IMR-90 (cell line): Measurements from ENCODE around the gene OR3A1. TPM values are rescaled to one million over a fixed set of nuclear protein-coding genes. Genes with fewer than 3 reads are reported as not detected.
"Not testable (repeated sequence)": the region's sequence is repeated elsewhere in the genome, so short reads cannot be mapped to it uniquely, and the experiment has no call there.

ENCODE experiments used
- ATAC-seq: fragments of 200-7000 bp; cut with Tn5 transposase; 2 replicates; pipeline ENCODE4 v1.9.1; 2020; ENCODE audit warnings: low read depth, mild to moderate bottlenecking, moderate library complexity
- BruUV-seq: library from RNA; stranded (reverse); fragments of 400-500 nt; replicated peaks from 2 replicates; lab custom pipeline; 2021; lab: Mats Ljungman, UMichigan
- CTCF ChIA-PET: fragments of 300-600 bp; formaldehyde crosslinking; extraction: SDS; loops from one replicate; lab custom pipeline; 2021; ENCODE audit warnings: antibody characterized with exemption; lab: Yijun Ruan, JAX
- POLR2A ChIA-PET: fragments of 300-600 bp; sonication (Branson Sonifier 250); formaldehyde crosslinking; loops from one replicate; lab custom pipeline; 2022; ENCODE audit warnings: antibody characterized with exemption; ENCODE audit not compliant: unreplicated experiment; lab: Charles Lee
- DNase-seq: peaks from one replicate; pipeline ENCODE4 v3.0.0; 2013
- H2AFZ ChIP-seq: replicated peaks from 2 replicates; pipeline ENCODE3; 2013; ENCODE audit warnings: low read length, mild to moderate bottlenecking; ENCODE audit not compliant: poor library complexity
- H2AK5ac ChIP-seq: 2 replicates; pipeline ENCODE4 v1.6.1; 2013; ENCODE audit warnings: low read depth, low read length, inconsistent platforms
- H2AK9ac ChIP-seq: replicated peaks from 2 replicates; pipeline ENCODE3; 2013; ENCODE audit warnings: mild to moderate bottlenecking, low read depth, low read length, moderate library complexity; ENCODE audit not compliant: poor library complexity
- H2BK120ac ChIP-seq: 2 replicates; pipeline ENCODE4 v1.6.1; 2013; ENCODE audit warnings: low read depth, low read length, inconsistent platforms
- H2BK15ac ChIP-seq: 3 replicates; pipeline ENCODE4 v1.6.1; 2013; ENCODE audit warnings: low read depth, low read length, inconsistent platforms
- H2BK20ac ChIP-seq: 2 replicates; pipeline ENCODE4 v1.6.1; 2013; ENCODE audit warnings: low read depth, mild to moderate bottlenecking, inconsistent platforms, low read length, moderate library complexity
- H2BK5ac ChIP-seq: 2 replicates; pipeline ENCODE4 v1.6.1; 2013; ENCODE audit warnings: mild to moderate bottlenecking, low read depth, low read length, inconsistent platforms; ENCODE audit not compliant: poor library complexity, severe bottlenecking
- H3K14ac ChIP-seq: replicated peaks from 2 replicates; pipeline ENCODE4 v1.6.1; 2013; ENCODE audit warnings: low read depth, low read length, inconsistent platforms
- H3K18ac ChIP-seq: 2 replicates; pipeline ENCODE4 v1.6.1; 2013; ENCODE audit warnings: low read depth, low read length, control low read depth
- H3K23ac ChIP-seq: 2 replicates; pipeline ENCODE4 v1.6.1; 2013; ENCODE audit warnings: low read depth, low read length, inconsistent platforms
- H3K27ac ChIP-seq: 2 replicates; pipeline ENCODE4 v1.5.1; 2013; ENCODE audit warnings: mild to moderate bottlenecking, control low read depth, low read length; ENCODE audit not compliant: insufficient read depth
- H3K27me3 ChIP-seq: 2 replicates; pipeline ENCODE4 v1.6.1; 2013; ENCODE audit warnings: low read length; ENCODE audit not compliant: control insufficient read depth, insufficient read depth
- H3K36me3 ChIP-seq: 2 replicates; pipeline ENCODE4 v1.6.1; 2013; ENCODE audit warnings: low read length, mixed read lengths; ENCODE audit not compliant: control insufficient read depth, insufficient read depth
- H3K4ac ChIP-seq: 2 replicates; pipeline ENCODE4 v1.6.1; 2013; ENCODE audit warnings: low read depth, low read length, inconsistent platforms
- H3K4me1 ChIP-seq: 2 replicates; pipeline ENCODE4 v1.6.1; 2013; ENCODE audit warnings: low read length, mixed read lengths; ENCODE audit not compliant: control insufficient read depth, insufficient read depth
- H3K4me2 ChIP-seq: 2 replicates; pipeline ENCODE4 v1.6.1; 2013; ENCODE audit warnings: low read depth, mild to moderate bottlenecking, control low read depth, low read length, moderate library complexity
- H3K4me3 ChIP-seq: 2 replicates; pipeline ENCODE4 v1.5.1; 2013; ENCODE audit warnings: low read depth, mild to moderate bottlenecking, control low read depth, low read length, moderate library complexity; ENCODE audit not compliant: insufficient read depth
- H3K56ac ChIP-seq: 2 replicates; pipeline ENCODE4 v1.6.1; 2013; ENCODE audit warnings: low read length, inconsistent platforms; ENCODE audit not compliant: insufficient read depth; ENCODE audit errors: extremely low read depth
- H3K79me1 ChIP-seq, 2 experiments: 2 replicates each; pipeline ENCODE4 v1.6.1; 2013; ENCODE audit warnings: low read length in 2 of 2, inconsistent platforms in 1 of 2, low read depth in 1 of 2
- H3K9ac ChIP-seq: 2 replicates; pipeline ENCODE4 v1.6.1; 2013; ENCODE audit warnings: low read depth, low read length, control low read depth
- H3K9me1 ChIP-seq: 2 replicates; pipeline ENCODE4 v1.6.1; 2013; ENCODE audit warnings: low read length, inconsistent platforms; ENCODE audit not compliant: insufficient read depth
- H3K9me3 ChIP-seq: 2 replicates; pipeline ENCODE4 v1.6.1; 2013; ENCODE audit warnings: low read length; ENCODE audit not compliant: control insufficient read depth, insufficient read depth
- H4K20me1 ChIP-seq: 2 replicates; pipeline ENCODE4 v1.6.1; 2013; ENCODE audit warnings: low read length, inconsistent platforms; ENCODE audit not compliant: insufficient read depth
- H4K5ac ChIP-seq: 2 replicates; pipeline ENCODE4 v1.6.1; 2013; ENCODE audit warnings: mild to moderate bottlenecking, low read depth, low read length, control low read depth
- H4K8ac ChIP-seq, 2 experiments: 2 replicates each; pipeline ENCODE4 v1.6.1; 2013; ENCODE audit warnings: low read depth in 2 of 2, low read length in 2 of 2, control low read depth in 1 of 2, inconsistent platforms in 1 of 2
- H4K91ac ChIP-seq: 2 replicates; pipeline ENCODE4 v1.6.1; 2013; ENCODE audit warnings: low read depth, low read length, inconsistent platforms; ENCODE audit not compliant: insufficient read depth
- WGBS, 2 experiments: methylation state at CpG; one replicate each; pipeline versions ENCODE4 v1.1.5 to v1.1.7; 2013; ENCODE audit warnings: missing lambda C conversion rate in 2 of 2; ENCODE audit not compliant: insufficient read length in 1 of 2; ENCODE audit errors: extremely low coverage in 2 of 2; 5-methylcytosine and 5-hydroxymethylcytosine counted together
- dilution Hi-C: fragments of 300-500 bp; cut with HindIII; formaldehyde crosslinking; loops from one replicate; pipeline ENCODE4 v1.14.3; 2018; ENCODE audit warnings: low sequenced_read_pairs; ENCODE audit not compliant: unreplicated experiment
- in situ Hi-C: fragments of 300-500 bp; cut with MboI; formaldehyde crosslinking; loops from 3 replicates; pipeline ENCODE4 v1.14.3; 2019; ENCODE audit warnings: low sequenced_read_pairs, inconsistent platforms, mixed read lengths
- intact Hi-C: fragments of 100-400 bp; cut with micrococcal nuclease; formaldehyde crosslinking; loops from 2 replicates; pipeline ENCODE4 v1.10.0; 2022
- polyA plus RNA-seq, 3 experiments: library from polyadenylated mRNA; depleted of rRNA; stranded (reverse); fragments of >200 nt; gene quantifications; 2 replicates each; pipeline ENCODE4 v1.2.3, GENCODE V29; 2012; ENCODE audit warnings: low replicate concordance in 1 of 3
- total RNA-seq: library from RNA; depleted of rRNA; stranded (reverse); fragments of >200 nt; gene quantifications from 2 replicates; pipeline ENCODE4 v1.2.3, GENCODE V29; 2012

The OR3A1 gene
- total and polyA plus RNA-seq, 2 of the 4 experiments (the other 2 are of a cell fraction) = not detected

DNA sequence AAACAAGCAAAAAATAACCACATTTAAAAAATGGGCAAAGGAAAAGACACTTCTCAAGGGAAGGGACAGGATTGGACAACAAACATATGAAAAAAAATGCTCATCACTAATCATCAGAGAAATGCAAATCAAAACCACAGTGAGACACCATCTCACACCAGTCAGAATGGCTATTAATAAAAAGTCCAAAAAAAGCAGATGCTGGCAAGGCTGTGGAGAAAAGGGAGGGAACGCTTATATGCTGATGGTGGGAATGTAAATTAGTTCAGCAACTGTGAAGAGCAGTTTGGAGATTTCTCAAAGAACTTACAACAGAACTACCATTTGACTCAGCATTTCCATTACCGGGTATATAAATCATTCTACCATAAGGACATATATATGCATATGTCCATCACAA is 49.1 kb downstream of the OR3A1 start:
- H2BK15ac ChIP-seq, H2BK120ac ChIP-seq, POLR2A ChIA-PET, H3K9me3 ChIP-seq, CTCF ChIA-PET, H2BK20ac ChIP-seq, H3K36me3 ChIP-seq, intact Hi-C loops, H3K27me3 ChIP-seq, H3K14ac ChIP-seq, ATAC-seq, H3K4me3 ChIP-seq, H2BK5ac ChIP-seq, in situ Hi-C loops, H3K23ac ChIP-seq, H4K91ac ChIP-seq, H3K9me1 ChIP-seq, H2AFZ ChIP-seq, H4K8ac ChIP-seq, dilution Hi-C loops, H3K4me2 ChIP-seq, H4K5ac ChIP-seq, H3K79me1 ChIP-seq, H4K20me1 ChIP-seq, H2AK9ac ChIP-seq, H3K27ac ChIP-seq, H3K4ac ChIP-seq, DNase-seq, BruUV-seq, H3K56ac ChIP-seq, H3K18ac ChIP-seq, H3K9ac ChIP-seq, H2AK5ac ChIP-seq, H3K4me1 ChIP-seq: not testable (repeated sequence)
- WGBS, 2 experiments = no CpG with 5 or more reads among the region's 2 CpGs

DNA sequence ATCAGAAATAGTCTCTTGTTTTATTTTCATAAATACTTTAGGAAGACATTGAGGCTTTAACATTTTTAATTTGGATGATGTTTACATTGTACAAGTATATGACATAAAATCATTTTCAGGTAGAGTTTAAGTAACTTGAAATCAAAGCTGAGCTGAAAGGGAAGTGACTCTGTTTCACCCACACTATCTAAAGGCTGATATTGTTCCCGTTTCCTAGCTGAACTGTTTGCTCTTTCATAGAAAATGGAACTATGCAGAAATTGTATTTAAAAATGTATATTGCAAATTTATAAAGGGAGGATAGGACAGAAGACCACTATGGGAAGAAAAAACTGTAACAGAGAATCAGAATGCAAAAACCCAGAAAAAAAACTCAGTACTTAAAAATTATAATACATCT is 53.3 kb downstream of the OR3A1 start:
- H3K23ac ChIP-seq, H3K4me3 ChIP-seq, CTCF ChIA-PET, H2BK20ac ChIP-seq, H3K27me3 ChIP-seq, POLR2A ChIA-PET, intact Hi-C loops, H3K9me3 ChIP-seq, H2AK5ac ChIP-seq, H3K56ac ChIP-seq, H3K9ac ChIP-seq, H4K5ac ChIP-seq, in situ Hi-C loops, H4K8ac ChIP-seq, H3K4me2 ChIP-seq, H3K9me1 ChIP-seq, H2AK9ac ChIP-seq, H3K36me3 ChIP-seq, DNase-seq, H2AFZ ChIP-seq, H3K18ac ChIP-seq, H3K27ac ChIP-seq, H3K14ac ChIP-seq, H4K20me1 ChIP-seq, ATAC-seq, BruUV-seq, H4K91ac ChIP-seq, H3K4me1 ChIP-seq, H2BK120ac ChIP-seq, dilution Hi-C loops, H3K79me1 ChIP-seq, H2BK15ac ChIP-seq, H3K4ac ChIP-seq, H2BK5ac ChIP-seq: not testable (repeated sequence)
- WGBS, 2 experiments = no CpG with 5 or more reads among the region's 1 CpG
